ENCODE measurements around the gene SLC1A7. TPM values are rescaled to one million over a fixed set of nuclear protein-coding genes. Genes with fewer than 3 reads are reported as not detected.

The SLC1A7 gene
- polyA plus RNA-seq, 1 donor (not counting 4 experiments of a cell fraction or from before 2014, with no cell fraction given) = not detected

GRCh38 chr1:53049574-53049967 lies 92.9 kb downstream of the SLC1A7 start:
- Histone ChIP-seq H3K27me3 (ENCODE audit: control insufficient read depth, extremely low read depth, insufficient read depth, low read length) (no peaks in the 10 kb centered on the region), H2AFZ (ENCODE audit: control insufficient read depth, low read length) (no peak overlapping the region), H3K9me3 (ENCODE audit: control insufficient read depth, low read depth, low read length) (no peaks in the 10 kb centered on the region), H3K79me2 (ENCODE audit: control insufficient read depth, insufficient read depth, low read length) (no peaks in the 10 kb centered on the region), H4K20me1 (ENCODE audit: control insufficient read depth, extremely low read depth, insufficient read depth, low read length) (no peaks in the 10 kb centered on the region), H3K9ac (ENCODE audit: control insufficient read depth, extremely low read depth, insufficient read depth, low read length) (no peak overlapping the region), H3K4me1 (ENCODE audit: control insufficient read depth, extremely low read depth, insufficient read depth, low read length) (peaks cover 16% of the 10 kb centered on the region), H3K27ac (ENCODE audit: control insufficient read depth, insufficient read depth, low read length) (no peak overlapping the region), H3K4me3 (ENCODE audit: control insufficient read depth in 2 of 3, extremely low read depth in 1 of 3, insufficient read depth in 2 of 3, low read depth in 1 of 3, low read length in 3 of 3) (no peak overlapping the region), H3K4me2 (ENCODE audit: control insufficient read depth, extremely low read depth, insufficient read depth, low read depth, low read length) (no peak overlapping the region), H3K9me1 (ENCODE audit: control insufficient read depth, extremely low read depth, insufficient read depth, low read length) (no peaks in the 10 kb centered on the region), H3K36me3 (ENCODE audit: control insufficient read depth in 2 of 2, extremely low read depth in 1 of 2, insufficient read depth in 2 of 2, low read length in 2 of 2) (peaks cover 0 to 4% of the 10 kb centered on the region in 2 experiments)
- DNase-seq (ENCODE audit: low read depth, low spot score) (no peak), FAIRE-seq (no peak)
- dilution Hi-C loops (cut with MboI; ENCODE audit: extremely low pct_ligation_motif_present, low sequenced_read_pairs) = no loop called here
- TF ChIP-seq EZH2 (IDR thresholded peaks at IDR 0.05; ENCODE audit: low read length) (no peak), CTCF (optimal IDR thresholded peaks at IDR 0.05 in 1 of 3, IDR thresholded peaks at IDR 0.05 in 1 of 3, conservative IDR thresholded peaks at IDR 0.05 in 1 of 3; ENCODE audit: extremely low read depth in 1 of 3, insufficient read depth in 2 of 3, low read length in 3 of 3) (no peak)

GRCh38 chr1:53048960-53049573 lies 93.4 kb downstream of the SLC1A7 start:
- H3K4me1 ChIP-seq (ENCODE audit: control insufficient read depth, extremely low read depth, insufficient read depth, low read length) = peaks cover 16% of the 10 kb centered on the region
- H3K9me3 ChIP-seq (ENCODE audit: control insufficient read depth, low read depth, low read length) = no peaks in the 10 kb centered on the region
- FAIRE-seq (no peak), DNase-seq (ENCODE audit: low read depth, low spot score) (no peak)
- H2AFZ ChIP-seq (ENCODE audit: control insufficient read depth, low read length) = no peak overlapping the region
- peaks cover 0 to 4% of the 10 kb centered on the region in 2 experiments for H3K36me3 ChIP-seq (ENCODE audit: control insufficient read depth in 2 of 2, extremely low read depth in 1 of 2, insufficient read depth in 2 of 2, low read length in 2 of 2)
- no peak overlapping the region for H3K9ac ChIP-seq (ENCODE audit: control insufficient read depth, extremely low read depth, insufficient read depth, low read length)
- H3K4me2 ChIP-seq (ENCODE audit: control insufficient read depth, extremely low read depth, insufficient read depth, low read depth, low read length) = no peak overlapping the region
- H3K9me1 ChIP-seq (ENCODE audit: control insufficient read depth, extremely low read depth, insufficient read depth, low read length) = no peaks in the 10 kb centered on the region
- dilution Hi-C loops (cut with MboI; ENCODE audit: extremely low pct_ligation_motif_present, low sequenced_read_pairs) = no loop called here
- no peak overlapping the region for H3K4me3 ChIP-seq (ENCODE audit: control insufficient read depth in 2 of 3, extremely low read depth in 1 of 3, insufficient read depth in 2 of 3, low read depth in 1 of 3, low read length in 3 of 3)
- TF ChIP-seq CTCF (optimal IDR thresholded peaks at IDR 0.05 in 1 of 3, IDR thresholded peaks at IDR 0.05 in 1 of 3, conservative IDR thresholded peaks at IDR 0.05 in 1 of 3; ENCODE audit: extremely low read depth in 1 of 3, insufficient read depth in 2 of 3, low read length in 3 of 3) (no peak), EZH2 (IDR thresholded peaks at IDR 0.05; ENCODE audit: low read length) (no peak)
- no peaks in the 10 kb centered on the region for H3K27me3 ChIP-seq (ENCODE audit: control insufficient read depth, extremely low read depth, insufficient read depth, low read length)
- H4K20me1 ChIP-seq (ENCODE audit: control insufficient read depth, extremely low read depth, insufficient read depth, low read length) = no peaks in the 10 kb centered on the region
- no peaks in the 10 kb centered on the region for H3K79me2 ChIP-seq (ENCODE audit: control insufficient read depth, insufficient read depth, low read length)
- H3K27ac ChIP-seq (ENCODE audit: control insufficient read depth, insufficient read depth, low read length) = no peak overlapping the region

Measured in keratinocyte (primary cell).